Measurements from ENCODE around the gene PHACTR3.

The PHACTR3 gene

GRCh38 chr20:59817846-59818615, 213.7 kb downstream of the PHACTR3 start:
- H3K27ac ChIP-seq, result no peak overlapping the region
- TF ChIP-seq ZFX (IDR thresholded peaks at IDR 0.05), result no peak
- TF ChIP-seq CTCF (conservative IDR thresholded peaks at IDR 0.05), result no peak

- TF ChIP-seq ZFX (IDR thresholded peaks at IDR 0.05), result no peak
- TF ChIP-seq CTCF (conservative IDR thresholded peaks at IDR 0.05), result no peak
- no peak overlapping the region for H3K27ac ChIP-seq
These were observed 214.6 kb downstream of the PHACTR3 start for GRCh38 chr20:59818911-59819310.

- no peak overlapping the region for H3K27ac ChIP-seq
- TF ChIP-seq CTCF (conservative IDR thresholded peaks at IDR 0.05) (no peak), ZFX (IDR thresholded peaks at IDR 0.05) (no peak)
These were observed 215.3 kb downstream of the PHACTR3 start for GRCh38 chr20:59819496-59820203.

- TF ChIP-seq ZFX (IDR thresholded peaks at IDR 0.05) (no peak), CTCF (conservative IDR thresholded peaks at IDR 0.05) (no peak)
- H3K27ac ChIP-seq, result no peak overlapping the region
These were observed 216.1 kb downstream of the PHACTR3 start for GRCh38 chr20:59820204-59821041.

GRCh38 chr20:59821201-59821600, 216.9 kb downstream of the PHACTR3 start:
- H3K27ac ChIP-seq, result no peak overlapping the region
- TF ChIP-seq CTCF (conservative IDR thresholded peaks at IDR 0.05) (no peak), ZFX (IDR thresholded peaks at IDR 0.05) (no peak)

GRCh38 chr20:59821788-59822187, 217.4 kb downstream of the PHACTR3 start:
- no peak overlapping the region for H3K27ac ChIP-seq
- no peak for TF ChIP-seq CTCF (conservative IDR thresholded peaks at IDR 0.05)

Data from C4-2B (cell line).